ENCODE data around the gene KRT33A.
"Not testable (repeated sequence)": the region's sequence is repeated elsewhere in the genome, so short reads cannot be mapped to it uniquely, and the experiment has no call there.

Gene KRT33A

GRCh38 chr17:41363881-41364280, 13.3 kb upstream of the KRT33A start:
- no peak for DNase-seq (ENCODE audit: low spot score)

- no peak for DNase-seq (ENCODE audit: low spot score)
Observed at GRCh38 chr17:41360296-41360995, 9.8 kb upstream of the KRT33A start.

- no peak for DNase-seq (ENCODE audit: low spot score)
Observed at GRCh38 chr17:41354536-41354935, 3.9 kb upstream of the KRT33A start.

GRCh38 chr17:41352597-41353366, 2.2 kb upstream of the KRT33A start:
- no peak for DNase-seq (ENCODE audit: low spot score)

DNA sequence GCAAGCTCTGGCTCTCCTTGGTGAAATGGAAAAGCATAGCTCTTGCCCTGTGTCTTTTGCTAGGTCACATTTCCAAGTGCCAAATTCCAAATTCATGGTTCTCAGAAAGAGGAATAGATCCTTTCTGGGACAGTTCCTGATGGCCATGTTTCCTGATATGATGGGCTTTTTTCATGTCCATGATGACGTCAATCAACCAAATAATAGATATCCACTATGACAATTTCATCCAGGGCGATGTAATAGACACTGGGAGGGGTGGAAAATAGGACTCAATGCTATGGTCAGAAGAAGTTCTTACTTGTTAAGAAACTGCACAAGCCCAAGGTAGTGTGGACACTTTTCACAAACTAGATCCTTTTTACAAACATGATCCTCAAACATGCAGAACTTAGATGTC, 549 bp upstream of the KRT33A start:
- no peak for DNase-seq (ENCODE audit: low spot score)

GRCh38 chr17:41347869-41348760, 2.5 kb downstream of the KRT33A start:
- no peak for DNase-seq (ENCODE audit: low spot score)

DNA sequence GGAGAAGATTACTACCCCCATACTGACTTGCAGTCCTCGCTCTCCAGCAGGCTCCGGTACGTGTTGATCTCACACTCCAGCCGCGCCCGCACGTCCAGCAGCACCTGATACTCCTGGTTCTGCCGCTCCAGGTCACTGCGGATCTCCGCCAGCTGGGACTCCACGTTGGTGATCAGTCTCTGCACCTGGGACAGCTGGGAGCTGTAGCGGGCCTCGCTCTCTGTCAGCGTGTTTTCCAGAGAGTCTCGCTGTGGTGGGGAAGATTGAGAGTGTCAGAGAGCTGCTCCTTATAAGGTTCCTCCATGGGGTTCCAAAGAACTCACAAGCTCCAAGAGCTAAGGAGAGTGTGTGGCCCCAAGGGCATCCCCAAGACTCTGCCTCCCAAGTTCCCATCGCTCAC, 4.2 kb downstream of the KRT33A start:
- not testable (repeated sequence) for DNase-seq (ENCODE audit: low spot score)

DNA sequence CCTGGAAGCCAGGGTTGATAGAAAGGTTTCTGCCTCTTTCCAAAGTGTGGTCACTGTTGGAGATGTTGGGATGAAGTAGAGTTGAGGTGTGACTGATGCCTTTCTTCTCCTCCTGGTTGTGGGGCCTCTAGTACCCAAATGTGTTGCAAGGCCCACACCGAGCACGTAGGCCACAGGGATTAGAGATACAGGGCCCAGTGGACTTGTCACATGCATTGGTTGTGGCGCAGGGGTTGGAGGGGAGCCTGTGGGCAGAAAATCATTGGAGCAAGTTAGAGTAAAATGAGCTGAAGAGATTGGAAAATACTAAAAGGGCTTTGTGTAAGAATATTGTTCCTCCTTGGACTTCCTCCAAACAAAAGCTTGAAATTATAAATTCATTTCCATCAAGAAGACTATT, 4.6 kb downstream of the KRT33A start:
- DNase-seq (ENCODE audit: low spot score) = no peak

- no peak for DNase-seq (ENCODE audit: low spot score)
Observed at GRCh38 chr17:41343029-41343428, 7.6 kb downstream of the KRT33A start.

- DNase-seq (ENCODE audit: low spot score) = peak; percentile 80
Observed at GRCh38 chr17:41340934-41341861, 9.4 kb downstream of the KRT33A start.

DNA sequence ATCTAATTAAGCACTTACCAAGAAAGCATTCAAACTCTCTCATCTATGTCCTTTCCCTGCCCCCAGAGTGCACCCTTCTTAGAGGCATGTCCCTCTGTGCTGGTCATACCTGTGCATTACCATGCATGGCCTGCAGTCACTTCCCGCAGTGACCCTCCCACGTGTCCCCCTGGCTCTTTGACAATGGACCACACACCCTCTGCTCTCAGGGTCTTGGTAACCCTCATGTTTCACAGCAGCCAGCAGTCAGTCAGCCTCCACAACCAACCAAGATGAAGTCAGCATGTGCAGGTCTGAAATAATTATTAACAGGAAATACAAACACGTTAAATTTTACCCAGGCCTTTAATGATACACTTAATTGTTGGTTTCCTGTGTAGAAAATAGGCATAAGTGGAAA, 10.1 kb downstream of the KRT33A start:
- DNase-seq (ENCODE audit: low spot score) = peak; percentile 13

- no peak for DNase-seq (ENCODE audit: low spot score)
Observed at GRCh38 chr17:41339571-41340172, 11.0 kb downstream of the KRT33A start.

DNA sequence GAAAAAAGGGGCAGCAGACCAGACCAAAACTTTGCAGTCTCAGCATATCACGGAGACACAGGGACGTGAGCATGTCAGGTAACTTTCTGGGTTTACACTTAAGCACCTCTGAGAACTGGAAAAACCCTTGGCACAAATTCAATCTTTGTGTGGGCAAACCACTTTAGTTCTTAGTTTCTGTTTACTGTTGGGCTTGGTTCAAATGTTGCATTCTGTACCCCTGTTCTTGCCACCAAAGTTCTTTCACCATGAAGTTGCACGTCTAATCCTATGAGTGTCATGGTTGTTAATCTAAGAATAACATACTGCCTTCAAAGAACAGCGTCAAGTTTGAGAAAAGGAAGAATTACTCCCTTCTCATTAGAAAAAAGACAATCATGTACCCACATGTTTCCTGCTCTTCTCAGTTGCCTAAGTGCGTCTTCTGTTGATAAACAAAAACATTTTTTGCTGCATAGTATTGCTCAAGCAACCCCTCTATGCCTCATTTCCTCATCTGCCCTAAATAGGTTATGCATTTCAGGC, 11.6 kb downstream of the KRT33A start:
- DNase-seq (ENCODE audit: low spot score) = peak; percentile 89

DNA sequence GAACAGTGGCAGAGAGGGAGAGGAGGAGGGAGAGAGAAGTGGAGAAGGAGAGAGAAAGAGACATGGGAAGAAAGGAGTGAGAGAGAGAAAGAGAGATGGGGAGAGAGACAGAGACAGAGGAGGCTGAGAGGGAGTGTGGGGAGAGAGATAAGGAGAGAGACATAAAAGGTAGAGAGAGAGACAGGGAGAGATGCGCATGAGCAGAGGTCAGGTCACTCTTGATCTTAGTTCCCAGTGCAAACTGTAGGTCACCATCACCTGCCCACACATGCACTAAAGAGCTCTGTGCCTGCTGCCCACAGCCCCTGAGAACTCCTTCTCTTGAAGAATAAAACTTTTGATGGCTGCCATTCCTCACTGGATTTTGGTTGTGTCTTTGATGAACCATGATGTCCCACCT, 14.9 kb downstream of the KRT33A start:
- no peak for DNase-seq (ENCODE audit: low spot score)

- DNase-seq (ENCODE audit: low spot score) = peak; percentile 27
Observed at GRCh38 chr17:41334385-41335305, 16.0 kb downstream of the KRT33A start.

- DNase-seq (ENCODE audit: low spot score) = no peak
Observed at GRCh38 chr17:41333836-41334235, 16.8 kb downstream of the KRT33A start.

DNA sequence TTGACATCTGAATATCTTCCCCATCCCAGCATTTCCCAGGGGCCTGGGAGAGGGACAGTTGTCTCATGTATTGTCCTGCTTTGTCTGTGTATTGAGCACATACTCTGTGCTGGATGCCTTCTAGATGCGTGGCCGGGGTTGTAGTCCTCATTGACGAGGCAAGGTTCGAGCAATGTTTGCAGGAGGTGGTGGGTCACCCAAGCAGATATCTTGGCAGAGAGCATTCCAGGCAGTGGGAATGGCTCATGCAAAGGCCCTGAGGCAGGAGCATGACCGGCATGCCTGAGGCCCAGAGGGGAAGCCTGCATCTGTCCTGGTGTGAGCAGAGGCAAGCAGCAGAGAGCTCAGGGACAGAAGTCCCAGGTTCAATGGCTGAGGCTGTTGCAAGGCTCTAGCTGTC, 17.5 kb downstream of the KRT33A start:
- no peak for DNase-seq (ENCODE audit: low spot score)

- no peak for DNase-seq (ENCODE audit: low spot score)
Observed at GRCh38 chr17:41332239-41332638, 18.4 kb downstream of the KRT33A start.

DNA sequence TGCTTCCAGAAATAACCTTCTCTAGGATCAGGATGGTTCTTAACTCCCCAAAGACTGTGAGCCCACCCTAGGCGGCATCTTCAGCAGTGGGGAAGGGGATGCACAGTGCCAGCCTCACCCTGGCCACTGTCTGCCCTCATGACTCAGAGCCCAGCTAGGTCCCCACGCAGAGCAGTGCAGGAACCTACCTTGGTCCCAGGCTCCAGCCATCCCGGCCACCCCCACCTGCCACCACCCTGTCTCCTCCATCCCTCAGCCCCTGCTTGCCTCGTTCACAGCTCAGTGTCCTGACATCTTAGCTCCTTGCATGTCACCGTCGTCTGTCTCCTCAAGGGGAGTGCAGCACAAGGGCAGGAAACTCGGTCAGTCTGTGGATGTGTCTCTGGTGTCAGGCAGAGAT, 19.0 kb downstream of the KRT33A start:
- no peak for DNase-seq (ENCODE audit: low spot score)
